Testis (tissue), 2 donors: ENCODE results near the gene QSOX2.

Experiments
- CTCF ChIP-seq, 3 experiments: fragments of 450-650 bp in 2 of 3; fragments of 200-600 bp in 1 of 3; sonication (generic) in 1 of 3; IDR thresholded peaks; one replicate each; pipeline ENCODE4 v1.5.1; 2016 to 2019; ENCODE audit warnings: antibody characterized with exemption in 3 of 3, mild to moderate bottlenecking in 2 of 3, moderate library complexity in 1 of 3
- POLR2A ChIP-seq: fragments of 450-650 bp; IDR thresholded peaks from one replicate; pipeline ENCODE4 v1.6.1; 2017; ENCODE audit warnings: antibody characterized with exemption, mild to moderate bottlenecking, moderate library complexity

- TF ChIP-seq CTCF (IDR thresholded peaks at IDR 0.05) (no peak), POLR2A (no peak)
These were observed 2.6 kb downstream of the QSOX2 start for GRCh38 chr9:136242918-136243525.
